GM18511 (cell line): ENCODE measurements around the gene SLC40A1.

Experiments used
- ATAC-seq: cut with Tn5 transposase; IDR thresholded peaks from one replicate; pipeline ENCODE4 v1.9.1; 2021; ENCODE audit warnings: mild to moderate bottlenecking, moderate library complexity; ENCODE audit not compliant: unreplicated experiment

The SLC40A1 gene

DNA sequence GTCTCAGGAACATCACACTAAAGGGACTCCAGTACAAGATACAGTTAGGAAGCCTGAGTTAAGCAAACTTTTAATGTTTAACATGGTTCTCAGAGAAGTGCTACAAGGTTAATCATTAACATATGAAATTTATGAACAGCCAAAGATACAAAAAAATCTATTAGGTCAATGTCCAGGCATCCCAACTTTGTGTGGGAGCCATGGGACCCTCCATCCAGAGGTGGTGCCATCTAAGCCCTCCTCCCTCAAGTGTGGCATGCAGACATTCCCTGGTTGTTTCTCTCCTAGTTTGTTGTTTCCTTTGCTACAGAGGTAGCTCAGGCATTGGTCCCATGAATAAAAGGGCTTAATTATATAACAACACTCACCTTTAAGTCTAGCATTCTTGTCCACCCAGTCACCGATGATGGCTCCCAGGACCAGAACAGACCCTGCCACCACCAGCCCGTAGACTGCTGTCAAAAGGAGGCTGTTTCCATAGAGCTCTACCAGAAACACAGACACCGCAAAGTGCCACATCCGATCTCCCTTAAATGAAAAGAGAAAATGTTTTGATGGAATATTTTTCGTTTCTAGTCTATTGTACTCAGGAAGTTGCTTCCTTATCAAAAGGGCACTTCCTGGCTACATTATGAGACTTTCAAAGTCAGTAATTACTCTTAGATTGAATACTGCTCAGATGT, 5.7 kb downstream of the SLC40A1 start:
- ATAC-seq: no peak

GRCh38 chr2:189570570-189571031, 10.0 kb downstream of the SLC40A1 start:
- ATAC-seq: no peak

GRCh38 chr2:189569295-189569910, 11.2 kb downstream of the SLC40A1 start:
- peak; percentile 78 for ATAC-seq

- ATAC-seq: no peak
Observed at GRCh38 chr2:189566046-189566445, 14.5 kb downstream of the SLC40A1 start.

GRCh38 chr2:189561371-189562038, 19.1 kb downstream of the SLC40A1 start:
- no peak for ATAC-seq

DNA sequence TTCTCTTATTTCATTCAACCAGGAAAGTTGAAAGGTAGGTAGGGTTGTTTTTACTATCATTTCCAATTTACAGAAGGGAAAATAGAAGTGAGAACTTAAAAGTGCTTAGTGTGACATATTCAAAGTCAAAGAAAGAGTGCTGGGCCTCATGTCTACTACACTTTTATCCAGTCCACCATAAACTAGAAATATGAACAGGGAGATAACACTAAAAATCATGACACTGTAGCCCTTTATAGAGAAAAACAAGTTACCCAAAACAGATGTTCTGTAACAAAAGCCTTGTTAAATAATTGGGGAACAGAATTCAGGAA, 20.4 kb downstream of the SLC40A1 start:
- no peak for ATAC-seq

DNA sequence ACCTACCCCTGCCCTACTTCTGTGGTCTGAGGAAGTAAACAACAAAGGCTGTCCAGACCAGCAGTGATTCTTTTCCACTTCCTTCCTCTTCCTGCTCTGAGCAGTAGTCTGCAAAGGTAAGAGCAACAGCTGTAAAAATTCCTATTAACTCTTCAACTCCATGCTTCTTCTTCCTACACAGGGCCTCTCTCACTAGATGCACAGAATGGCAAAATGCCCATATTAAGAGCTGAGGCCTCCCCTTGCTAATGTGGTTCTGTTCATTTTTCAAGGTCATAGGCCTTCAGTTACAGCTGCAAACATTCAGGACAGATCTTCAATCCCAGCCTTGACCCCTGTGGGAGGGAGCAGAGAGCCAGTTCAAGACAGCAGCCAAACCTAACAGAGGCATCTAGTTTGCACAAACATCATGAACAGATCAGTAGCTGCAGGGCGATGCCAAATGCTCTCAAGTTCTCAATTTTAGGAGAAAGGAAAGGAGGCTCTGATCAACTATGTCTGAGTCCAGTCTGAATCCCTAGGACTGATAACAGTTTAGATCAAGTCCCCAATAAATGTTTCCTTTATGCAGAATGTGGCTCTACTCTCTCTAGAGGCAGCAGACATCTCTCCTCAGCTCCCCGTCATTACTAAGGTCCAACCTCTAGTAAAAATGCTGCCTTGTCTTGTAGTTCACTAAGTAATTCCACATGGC, 20.9 kb downstream of the SLC40A1 start:
- no peak for ATAC-seq

- ATAC-seq: no peak
Observed at GRCh38 chr2:189558516-189559272, 21.9 kb downstream of the SLC40A1 start.

DNA sequence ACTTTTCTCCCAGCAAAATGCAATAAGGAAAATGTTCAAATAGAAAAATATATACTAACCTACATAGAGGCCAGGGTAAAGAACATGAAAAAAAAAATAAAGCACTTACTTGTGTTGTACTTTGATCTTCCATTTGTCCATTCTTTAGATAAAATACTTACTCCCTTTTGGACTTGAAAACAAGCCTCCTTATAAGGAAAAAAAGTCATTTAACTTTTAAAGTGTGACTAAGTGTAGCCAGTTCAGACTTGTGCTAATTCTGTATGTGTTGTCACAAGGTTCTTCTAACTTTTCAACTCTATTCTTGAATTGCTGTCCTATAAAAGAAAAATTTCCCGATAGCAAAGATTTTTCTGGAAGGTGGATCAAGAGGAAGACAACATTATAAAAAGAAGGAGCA, 23.2 kb downstream of the SLC40A1 start:
- no peak for ATAC-seq

DNA sequence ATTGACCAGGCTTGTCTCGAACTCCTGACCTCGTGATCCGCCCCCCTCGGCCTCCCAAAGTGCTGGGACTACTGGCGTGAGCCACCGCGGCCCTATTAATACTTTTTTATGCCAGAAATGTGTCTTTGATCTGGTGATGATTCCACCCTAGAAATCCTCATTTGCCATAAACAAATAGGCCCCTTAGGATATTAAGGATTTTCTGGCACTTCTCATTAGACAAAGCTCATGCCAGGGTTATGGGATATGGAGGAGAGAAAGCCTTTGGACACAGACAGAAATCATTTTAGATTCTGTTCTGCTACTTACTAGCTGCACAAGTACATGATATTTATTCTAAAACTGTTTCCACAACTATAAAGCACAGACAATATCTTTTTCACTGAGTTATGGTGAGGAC, 24.1 kb downstream of the SLC40A1 start:
- ATAC-seq: no peak

DNA sequence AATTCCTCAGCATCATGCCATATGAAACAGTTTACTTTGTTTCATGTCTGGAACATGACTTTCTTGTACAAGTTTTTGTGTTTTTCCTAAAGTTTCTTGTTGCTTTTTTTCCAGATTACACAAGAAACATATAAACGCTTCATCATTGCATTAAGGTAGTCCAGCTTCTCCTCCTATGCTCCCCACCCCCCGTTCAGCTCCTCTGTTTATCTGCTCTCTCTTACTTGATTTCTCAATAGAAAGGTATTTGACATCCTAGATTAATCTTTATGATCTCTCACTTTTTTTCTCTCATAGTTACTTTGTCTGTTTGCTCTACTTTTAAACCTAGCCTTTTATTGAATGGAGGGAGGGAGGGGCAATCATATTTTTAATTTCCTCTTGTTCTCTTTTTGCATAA, 25.4 kb downstream of the SLC40A1 start:
- ATAC-seq: no peak

DNA sequence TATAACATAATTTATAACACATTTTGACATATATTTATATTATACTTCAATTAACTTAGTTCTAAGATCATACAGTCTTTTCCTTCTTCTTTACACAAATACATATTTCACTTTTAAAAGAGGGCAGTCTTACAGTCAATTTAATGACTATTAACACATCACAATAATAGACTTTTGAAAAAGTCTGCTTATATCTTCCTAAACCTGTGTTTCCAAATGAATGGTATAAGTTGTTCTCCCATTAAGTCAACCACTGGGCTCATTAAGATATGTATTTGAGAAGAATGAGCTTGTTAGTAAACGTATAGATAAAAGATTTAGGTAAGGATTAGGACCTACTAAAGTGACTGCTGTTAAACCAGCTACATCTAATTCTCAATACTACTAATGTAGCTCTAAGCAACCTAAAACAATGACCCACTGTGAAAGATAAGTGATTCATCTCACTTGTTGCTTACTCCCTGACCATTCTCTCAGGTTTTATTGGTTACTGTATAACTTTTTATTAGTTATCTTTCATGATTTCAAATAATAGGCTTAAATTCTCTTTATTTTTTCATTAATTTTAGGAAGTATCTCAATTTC, 27.0 kb downstream of the SLC40A1 start:
- ATAC-seq: no peak

DNA sequence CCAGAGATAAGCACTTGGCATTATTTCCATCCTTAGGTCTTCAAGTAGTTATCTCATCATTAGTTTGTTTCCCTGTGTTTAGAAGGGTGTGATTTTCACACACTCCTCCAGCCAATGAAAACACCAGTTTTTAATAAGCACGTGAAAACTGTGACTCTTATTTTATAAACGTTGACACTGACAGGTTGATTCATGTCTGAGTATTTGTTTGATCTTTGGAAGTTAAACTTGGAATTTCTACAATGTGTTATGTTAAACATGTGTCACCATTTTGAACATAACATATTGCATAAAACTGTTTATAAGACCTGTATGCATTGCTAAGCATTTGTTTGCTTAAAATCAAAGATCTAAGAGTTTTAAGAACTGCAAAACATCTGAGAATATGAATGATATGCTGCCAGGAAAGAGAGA, 27.6 kb downstream of the SLC40A1 start:
- no peak for ATAC-seq

- no peak for ATAC-seq
Observed at GRCh38 chr2:189552334-189552990, 28.1 kb downstream of the SLC40A1 start.

DNA sequence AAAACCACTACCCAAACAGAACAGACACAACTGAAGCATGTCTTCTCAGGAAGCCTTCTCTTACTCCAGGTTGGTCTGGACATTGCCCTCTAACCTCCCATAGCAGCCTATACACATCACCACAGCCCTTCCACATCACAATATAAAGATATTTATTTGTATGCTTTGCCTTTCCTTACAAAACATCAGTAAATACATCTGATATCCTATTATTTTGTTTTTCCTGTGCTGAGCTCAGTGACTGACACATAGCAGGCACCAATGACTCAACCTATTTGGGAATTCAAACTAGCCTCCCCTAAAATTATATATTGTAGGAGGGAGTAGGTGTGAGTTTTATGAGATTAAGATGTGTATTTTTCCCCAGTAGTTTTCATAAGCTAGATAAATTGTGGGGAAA, 28.8 kb downstream of the SLC40A1 start:
- no peak for ATAC-seq

GRCh38 chr2:189549449-189549832, 31.1 kb downstream of the SLC40A1 start:
- ATAC-seq: no peak

GRCh38 chr2:189548666-189549448, 31.7 kb downstream of the SLC40A1 start:
- no peak for ATAC-seq

DNA sequence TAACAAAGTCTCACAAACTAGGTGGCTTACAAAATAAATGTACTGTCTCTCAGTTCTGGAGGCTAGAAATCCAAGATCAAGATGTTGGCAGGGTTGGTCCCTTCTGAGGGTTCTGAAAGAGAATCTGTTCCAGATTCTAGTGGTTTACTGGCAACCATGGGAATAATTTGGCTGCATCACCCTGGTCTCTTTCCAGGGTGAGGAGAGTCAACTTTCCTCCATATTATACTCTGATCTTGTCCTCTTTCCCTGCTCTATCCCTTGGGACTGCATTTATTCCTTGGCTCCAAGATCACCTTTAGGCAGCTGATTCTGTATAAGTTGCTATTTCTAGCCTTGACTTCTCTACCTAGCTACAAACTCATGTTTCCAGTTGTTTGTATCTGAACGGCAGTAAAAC, 35.2 kb downstream of the SLC40A1 start:
- ATAC-seq: no peak

GRCh38 chr2:189544318-189545042, 36.1 kb downstream of the SLC40A1 start:
- no peak for ATAC-seq
